HL-60/S4 treated with phorbol 12-myristate 13-acetate at 8.2 ng/mL for 4 days and 3 days (cell line): ENCODE measurements around the gene TIMM44.
"Not testable (repeated sequence)": the region's sequence is repeated elsewhere in the genome, so short reads cannot be mapped to it uniquely, and the experiment has no call there.

ENCODE experiments used
- in situ Hi-C: fragments of 300-500 bp; cut with MboI; formaldehyde crosslinking; loops from 2 replicates; pipeline ENCODE4 v1.15.0; 2022; ENCODE audit warnings: low sequenced_read_pairs

The TIMM44 gene

DNA sequence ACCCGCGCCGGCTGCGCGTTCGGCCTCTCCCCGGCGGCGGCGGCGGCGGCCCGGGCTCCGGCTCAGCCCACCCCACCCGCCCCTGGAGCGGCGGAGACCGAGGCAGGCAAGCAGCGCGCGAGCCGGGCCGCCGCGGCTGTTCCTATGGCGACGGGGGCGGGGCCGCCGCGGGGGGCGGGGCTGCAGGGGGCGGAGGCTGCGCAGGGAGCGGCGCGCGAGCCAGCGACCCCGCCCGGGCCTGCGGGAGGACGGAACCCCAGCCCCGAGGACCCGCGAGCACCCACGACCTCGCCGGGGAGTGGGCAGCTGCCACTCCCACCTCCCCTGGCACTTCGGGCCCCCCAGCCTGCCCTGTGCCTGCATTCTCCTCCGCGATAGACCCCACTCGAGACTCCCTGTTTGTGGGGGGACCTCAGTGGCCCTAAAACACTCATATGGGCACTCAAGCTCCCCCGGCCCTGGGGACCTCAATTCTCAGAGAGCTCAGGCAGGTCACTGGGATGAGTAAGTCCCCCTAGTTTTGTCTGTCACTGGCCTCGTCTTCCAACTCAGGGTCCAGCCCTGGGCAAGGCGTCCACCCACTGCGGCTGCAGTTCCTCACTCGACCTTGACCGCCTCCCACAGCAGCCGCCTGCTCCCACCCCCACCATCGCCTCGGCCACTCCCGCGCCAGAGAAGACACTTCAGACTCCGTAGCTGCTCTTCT lies 17.3 kb downstream of the TIMM44 start, which contains the start of gene CTXN1:
Gene CTXN1 (minus strand): TSS at position 115 of the 706 bp plus-strand sequence. CDS start 597 bp downstream, outside the sequence.
- in situ Hi-C loops: no loop called here

DNA sequence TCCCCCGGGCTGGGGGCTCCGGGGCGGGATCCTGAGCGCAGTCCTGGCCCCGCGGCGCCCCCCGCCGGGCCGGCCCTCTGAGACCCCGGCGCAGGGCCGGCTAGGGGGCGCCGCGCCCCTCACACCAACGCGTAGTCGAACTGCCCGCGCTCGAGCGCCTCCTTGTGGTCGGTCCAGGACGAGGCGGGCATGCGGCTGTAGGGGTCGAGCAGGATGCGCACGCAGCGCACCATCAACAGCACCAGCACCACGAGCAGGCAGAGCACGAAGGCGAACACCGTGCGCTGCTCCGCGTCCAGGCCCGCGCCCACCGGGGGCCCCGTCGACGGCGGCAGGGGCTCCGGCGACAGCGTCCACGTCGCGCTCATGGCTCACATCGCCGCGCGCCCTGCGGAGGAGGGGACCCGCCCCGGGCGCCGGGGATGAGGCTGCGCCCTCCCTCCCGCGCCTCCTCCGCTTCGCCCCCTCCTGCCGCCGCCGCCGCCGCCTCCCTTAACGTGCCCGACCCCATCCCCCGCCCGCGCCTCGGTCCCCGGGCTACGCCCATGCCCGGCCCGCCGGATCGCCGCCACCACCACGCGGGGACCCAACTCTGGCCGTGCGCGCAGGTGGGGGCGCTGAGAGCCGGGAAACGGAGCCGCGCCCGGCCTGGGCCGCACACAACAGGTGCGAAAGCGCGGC lies 18.2 kb downstream of the TIMM44 start:
- in situ Hi-C loops: no loop called here

DNA sequence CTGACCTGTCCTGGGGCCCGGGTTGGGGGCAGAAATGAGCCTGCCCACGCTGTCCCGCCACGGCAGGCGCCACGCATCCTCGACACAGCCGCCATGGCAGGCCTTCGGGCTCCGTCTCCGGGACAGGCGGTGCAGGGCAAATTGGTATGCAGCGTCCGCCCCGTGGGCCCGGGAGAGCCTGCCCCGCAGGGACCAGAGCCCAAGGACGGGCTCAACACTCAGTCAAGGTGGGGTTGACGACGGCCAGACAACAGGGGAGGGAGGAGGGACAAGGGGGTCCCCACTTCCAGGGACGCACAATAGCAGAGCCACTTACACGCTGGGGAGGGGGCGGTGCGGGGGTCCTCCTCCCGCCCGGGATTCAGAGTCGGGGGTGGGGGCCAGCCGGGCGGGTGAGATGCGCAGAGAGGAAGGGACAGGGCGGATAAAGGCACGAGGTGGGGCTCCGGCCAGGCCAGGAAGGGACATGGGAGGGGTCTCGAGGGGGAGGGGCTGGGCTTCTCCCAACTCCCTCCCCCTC lies 18.8 kb downstream of the TIMM44 start:
- in situ Hi-C loops: no loop called here

DNA sequence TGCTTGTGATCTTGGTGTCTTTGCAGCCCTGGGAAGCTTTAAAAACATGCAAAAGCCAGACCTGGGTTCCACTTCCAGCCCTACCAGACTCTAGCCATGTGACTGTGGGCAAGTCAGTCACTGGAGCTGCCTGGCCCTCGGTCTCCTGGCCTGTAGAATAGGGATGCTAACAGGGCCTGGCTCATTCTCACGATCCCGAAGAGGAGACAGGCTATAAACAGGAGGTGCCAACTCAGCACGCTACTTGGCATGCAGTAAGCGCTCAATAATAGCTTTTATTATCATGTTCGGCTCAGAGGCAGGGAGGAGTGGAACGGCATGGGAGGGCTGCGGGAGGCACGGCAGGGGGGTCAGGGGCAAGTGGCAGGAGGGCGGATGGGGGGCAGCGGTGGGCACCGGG lies 19.2 kb downstream of the TIMM44 start:
- in situ Hi-C loops: no loop called here

DNA sequence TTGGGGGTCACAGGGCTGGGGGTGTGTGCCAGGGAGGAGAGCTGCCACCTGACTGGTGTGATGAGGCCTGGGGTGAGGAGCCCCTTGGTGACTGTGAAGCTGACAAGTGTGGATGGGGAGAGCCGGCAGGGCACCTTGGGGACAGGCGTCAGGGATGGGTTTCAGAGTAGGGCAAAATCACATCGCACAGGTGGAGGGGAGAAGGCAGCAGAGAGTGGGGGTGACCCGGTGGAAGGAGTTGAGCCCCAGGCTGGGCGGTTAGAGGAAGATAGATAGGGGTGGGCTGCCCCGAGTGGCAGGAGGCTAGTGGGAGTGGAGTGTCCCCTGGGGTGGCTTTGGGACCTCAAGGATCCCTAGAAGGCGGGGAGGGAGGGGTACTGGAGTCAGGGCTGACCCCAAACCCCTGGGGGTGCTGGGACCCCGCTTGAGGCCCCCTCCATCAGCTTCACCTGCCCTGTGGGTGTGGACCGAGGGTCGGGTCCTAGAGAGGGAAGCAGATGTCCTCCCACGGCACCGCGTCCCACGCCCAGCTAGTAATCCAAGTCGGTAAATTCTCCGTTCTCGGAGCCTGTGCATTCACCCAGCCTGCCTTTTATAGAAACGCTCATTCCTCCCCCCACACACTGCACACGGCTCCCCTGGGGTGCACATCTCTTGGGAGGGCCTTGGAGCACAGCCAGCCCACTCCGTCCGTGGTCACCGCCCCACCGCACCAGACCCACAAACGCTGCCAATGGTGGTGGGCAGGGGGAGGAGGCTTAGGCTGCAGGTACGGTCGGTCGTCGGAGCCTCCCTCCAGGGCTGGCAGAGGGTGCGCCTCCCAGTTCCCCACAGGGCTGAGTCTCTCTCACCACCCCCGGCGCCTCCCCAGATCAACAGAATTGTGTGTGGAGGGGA lies 19.9 kb downstream of the TIMM44 start:
- in situ Hi-C loops: no loop called here

DNA sequence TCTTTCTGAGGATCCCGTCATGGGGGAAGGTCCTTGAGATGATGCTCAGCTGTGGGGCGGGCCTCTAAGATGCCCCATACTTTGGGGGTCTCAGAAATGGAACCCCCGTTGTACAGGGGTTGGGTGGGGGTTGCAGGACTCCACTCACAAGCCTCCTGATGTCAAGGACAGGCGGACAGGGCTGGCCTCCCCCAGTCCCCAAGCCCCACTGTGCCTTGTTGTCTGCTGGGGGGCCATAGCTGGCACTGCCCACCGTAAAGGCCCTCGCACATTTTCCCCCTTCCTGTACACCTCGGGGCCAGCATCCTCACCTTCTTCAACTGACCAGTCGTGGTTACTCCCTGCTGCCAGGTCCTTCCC lies 20.6 kb downstream of the TIMM44 start:
- in situ Hi-C loops: no loop called here

DNA sequence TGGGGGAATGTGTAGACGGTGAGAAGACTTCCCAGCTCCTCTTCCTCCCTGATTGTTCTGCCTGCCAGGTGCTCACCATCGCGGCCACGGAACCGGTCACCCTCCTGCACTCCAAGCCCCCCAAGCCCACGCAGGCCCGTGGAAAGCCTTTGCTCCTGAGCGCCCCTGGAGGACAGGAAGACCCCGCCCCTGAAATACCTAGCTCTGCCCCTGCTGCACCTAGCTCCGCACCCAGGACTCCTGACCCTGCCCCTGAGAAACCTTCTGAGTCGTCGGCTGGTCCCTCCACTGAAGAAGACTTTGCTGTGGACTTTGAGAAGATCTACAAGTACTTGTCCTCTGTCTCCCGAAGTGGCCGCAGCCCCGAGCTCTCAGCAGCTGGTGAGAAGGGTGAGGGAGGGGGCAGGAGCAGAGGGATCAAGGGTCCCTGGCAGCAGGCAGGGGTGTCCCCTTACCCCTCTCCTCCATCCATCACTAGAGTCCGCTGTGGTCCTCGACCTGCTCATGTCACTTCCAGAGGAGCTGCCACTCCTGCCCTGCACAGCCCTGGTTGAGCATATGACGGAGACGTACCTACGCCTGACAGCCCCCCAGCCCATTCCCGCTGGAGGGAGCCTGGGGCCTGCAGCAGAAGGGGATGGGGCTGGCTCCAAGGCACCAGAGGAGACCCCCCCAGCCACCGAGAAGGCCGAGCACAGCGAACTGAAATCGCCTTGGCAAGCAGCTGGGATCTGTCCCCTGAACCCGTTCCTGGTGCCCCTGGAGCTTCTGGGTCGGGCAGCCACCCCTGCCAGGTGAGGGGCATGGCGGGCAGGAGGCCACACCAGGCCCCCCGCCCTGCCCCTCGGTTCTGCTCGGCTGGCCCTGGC lies 21.3 kb downstream of the TIMM44 start:
- in situ Hi-C loops: no loop called here

DNA sequence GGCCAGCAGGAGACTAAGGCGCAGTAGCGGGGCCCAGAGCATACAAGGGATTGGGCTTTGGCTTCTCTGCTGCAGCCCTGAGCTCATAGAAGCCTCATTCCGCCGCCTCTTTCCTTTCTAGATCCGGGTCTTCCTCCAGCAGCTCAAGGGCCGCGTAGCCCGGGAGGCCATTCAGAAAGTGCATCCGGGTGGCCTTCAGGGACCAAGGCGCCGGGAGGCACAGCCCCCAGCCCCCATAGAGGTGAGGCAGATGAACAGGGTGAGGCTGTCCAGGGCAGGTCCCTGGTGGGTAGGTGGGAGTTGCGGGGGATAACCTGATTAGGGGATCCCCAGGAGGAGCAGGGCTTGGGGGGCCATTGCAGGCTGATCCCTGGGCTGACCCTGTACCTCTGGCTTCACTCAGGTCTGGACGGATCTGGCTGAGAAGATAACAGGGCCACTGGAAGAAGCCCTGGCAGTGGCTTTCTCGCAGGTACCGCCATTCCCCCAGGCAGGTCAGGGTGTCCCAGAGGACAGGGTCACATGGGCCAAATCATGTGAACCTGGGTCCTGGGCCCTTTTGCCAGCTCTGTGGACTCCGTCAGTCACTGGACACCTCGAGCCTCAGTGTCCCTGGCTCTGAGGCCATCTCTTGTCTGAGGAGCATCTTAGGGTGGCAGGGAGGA lies 22.0 kb downstream of the TIMM44 start:
- in situ Hi-C loops: no loop called here

DNA sequence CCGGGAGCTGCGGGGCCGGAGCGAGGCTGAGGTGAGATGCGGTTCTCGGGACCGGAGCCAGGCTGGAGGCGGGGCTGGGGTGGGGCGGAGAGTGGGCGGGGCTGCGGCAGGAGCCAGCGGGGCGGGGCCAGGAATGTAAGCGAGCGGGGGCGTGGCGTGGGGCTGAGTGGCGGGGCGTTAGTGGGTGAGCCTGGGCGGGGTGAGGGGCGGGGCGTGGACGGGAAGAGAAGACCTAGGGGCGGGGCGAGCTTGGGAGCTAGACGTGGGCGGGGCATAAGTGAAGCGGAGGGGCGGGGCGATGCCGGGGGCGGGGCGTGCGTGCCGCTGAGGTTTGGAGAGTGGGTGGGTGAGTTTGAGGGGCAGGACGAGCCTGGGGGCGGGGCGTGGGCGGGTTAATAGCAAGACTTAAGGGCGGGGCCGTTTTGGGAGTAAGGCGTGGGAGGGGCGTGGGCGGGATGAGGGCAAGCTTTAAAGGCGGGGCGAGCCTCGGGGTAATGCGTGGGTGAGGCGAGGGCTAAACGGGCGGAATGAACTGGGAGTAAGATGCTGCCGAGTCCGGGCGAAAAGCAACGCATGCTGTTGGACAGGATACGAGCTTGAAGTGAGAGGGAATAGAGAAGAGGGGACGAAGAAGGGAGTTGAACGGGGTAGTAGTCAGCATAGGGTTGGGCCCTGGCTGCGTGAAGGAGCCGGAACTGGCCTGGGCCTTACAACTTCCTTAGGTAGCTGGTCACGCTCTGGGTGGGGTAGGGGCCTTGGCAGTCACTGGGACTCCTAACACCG lies 22.8 kb downstream of the TIMM44 start:
- in situ Hi-C loops: no loop called here

DNA sequence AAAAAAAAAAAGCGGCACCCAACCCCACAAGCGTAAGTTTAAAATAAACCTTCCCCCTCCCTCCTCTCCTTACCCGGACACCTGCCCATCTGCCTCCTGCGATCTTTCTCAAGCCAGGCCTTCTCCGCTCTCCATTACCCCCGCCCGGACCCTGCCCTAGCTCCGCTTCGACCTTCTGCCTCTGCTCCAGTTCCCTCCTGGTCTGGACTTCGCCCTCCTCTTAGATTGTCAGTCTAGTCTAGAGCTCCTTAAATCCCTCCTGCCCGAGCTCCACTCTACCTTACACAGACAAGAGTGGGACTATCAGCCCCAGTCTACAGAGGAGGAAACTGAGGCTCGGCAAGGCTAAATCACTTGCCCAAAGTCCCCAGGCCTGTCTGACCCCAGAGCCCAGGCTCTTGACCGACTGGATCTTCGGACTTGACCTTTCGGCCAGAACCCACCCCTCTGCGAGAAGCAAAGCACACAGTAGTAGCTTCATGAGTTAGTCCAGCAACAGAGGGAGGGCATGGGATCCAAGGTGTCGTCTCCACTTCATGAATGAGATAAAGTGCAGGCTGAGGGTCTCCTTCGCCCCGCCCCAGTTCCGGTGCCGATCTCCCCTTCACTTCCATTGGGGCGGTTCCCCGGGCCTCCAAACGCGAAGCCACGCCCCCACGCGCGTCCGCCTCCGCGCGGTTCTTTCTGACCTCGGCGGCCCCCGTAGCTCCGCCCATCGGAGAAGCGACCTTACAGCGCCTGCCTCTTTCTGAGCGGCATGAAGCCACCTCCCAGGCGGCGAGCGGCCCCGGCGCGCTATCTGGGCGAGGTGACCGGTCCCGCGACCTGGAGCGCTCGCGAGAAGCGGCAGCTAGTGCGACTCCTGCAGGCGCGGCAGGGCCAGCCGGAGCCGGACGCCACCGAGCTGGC lies 23.6 kb downstream of the TIMM44 start, which contains the start of gene SNAPC2:
Gene SNAPC2 (plus strand): TSS at position 729 of the 909 bp plus-strand sequence. CDS start 29 bp downstream, at position 758.
- in situ Hi-C loops: no loop called here

DNA sequence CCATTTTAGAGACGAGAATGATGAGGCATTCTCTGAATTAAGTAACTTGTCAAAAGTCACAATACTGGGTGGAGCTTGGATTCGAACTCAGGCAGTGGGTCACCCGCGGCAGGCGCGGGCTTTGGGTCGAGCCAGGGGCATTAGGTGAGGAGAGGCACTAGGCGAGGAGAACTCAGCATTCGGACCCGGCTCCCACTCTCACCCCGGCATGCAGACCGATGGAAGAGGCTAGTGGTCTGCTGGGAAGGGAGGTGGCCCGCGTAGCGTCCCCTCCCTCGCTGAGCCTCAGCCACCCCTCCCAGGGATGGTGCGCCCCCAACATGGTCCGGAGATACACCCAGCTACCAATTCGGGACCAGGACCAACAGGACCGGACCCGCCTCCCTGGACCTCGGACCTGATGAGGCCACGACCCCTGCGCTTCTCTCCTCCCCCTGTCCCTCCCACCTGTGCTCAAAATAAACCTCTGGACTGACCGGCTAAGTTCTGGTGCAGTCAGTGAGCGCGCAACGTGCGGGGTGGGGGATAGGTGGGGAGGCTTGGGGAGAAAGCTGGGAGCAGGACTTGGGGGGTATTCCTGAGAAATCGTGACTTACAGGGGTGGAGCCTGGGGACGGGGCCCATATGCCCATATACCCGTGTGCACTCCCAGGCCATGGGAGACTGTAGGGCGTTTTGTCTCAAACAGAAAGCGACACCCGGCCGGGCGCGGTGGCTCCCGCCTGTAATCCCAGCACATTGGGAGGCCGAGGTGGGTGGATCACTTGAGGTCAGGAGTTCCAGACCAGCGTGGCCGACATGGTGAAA lies 24.6 kb downstream of the TIMM44 start:
- in situ Hi-C loops: no loop called here

DNA sequence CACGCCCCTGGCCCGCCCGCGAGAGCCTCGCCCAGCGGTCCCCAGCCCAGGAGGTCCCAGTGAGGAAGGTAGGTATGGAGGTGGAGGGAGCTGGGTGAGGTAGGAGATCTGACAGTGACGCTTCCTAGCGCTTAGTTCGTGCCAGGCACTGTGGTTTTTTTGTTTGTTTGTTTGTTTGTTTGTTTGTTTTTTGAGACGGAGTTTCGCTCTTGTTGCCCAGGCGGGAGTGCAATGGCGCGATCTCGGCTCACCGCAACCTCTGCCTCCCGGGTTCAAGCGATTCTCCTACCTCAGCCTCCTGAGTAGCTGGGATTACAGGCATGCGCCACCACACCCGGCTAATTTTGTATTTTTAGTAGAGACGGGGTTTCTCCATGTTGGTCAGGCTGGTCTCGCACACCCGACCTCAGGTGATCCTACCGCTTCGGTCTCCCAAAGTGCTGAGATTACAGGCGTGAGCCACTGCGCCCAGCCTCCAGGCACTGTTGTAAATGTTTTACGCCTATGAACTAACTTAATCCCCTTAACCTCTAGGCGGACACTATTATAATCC lies 25.3 kb downstream of the TIMM44 start:
- in situ Hi-C loops: not testable (repeated sequence)

DNA sequence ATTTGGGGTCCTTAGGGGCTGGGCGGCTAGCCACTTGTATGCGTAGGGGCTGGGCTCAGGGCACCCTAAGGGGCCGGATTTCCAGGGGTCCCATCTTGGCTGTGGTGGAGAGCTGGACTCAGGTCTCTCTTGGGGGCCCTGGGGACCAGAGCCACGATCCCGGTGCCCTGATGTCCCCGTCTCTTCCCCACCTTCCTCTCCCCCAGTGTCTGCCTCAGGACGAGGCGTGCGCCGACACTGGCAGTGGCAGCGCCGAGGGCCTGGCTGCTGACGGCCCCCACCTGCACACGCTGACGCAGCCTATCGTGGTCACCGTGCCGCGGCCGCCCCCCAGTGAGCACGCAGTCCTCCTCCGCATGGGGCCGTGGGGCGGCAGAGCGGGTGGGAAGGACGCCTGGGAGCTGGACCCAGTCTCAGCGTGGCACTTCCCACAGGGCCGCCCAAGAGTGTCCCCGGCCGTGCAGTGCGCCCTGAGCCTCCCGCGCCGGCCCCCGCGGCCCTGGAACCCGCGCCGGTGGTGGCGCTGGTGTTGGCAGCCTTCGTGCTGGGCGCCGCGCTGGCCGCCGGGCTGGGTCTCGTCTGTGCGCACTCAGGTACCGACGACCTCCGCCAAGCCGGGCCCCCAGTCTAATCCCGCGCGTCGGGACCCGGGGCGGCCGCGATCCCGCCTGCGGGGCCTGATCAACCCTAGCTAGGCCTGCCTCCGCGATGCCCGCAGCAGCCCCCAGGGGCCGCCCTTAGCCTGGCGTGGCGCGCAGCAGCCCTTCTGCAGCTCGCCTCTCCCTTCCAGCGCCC lies 26.0 kb downstream of the TIMM44 start:
- in situ Hi-C loops: no loop called here

DNA sequence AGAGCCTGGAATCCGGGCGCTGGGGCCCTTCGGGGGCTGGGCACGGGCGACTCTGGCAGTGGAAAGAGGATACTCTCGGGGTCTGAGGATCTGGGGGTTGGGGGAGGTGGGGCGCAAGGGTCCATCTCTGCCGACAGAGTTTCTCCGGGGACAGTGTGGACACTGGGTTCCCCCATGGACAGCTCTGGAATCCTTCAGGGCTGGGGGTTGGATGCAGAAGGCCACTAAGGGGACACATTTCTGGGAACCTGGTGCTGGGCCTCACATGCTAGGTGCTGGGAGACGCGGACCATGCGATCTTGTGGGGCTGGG lies 26.6 kb downstream of the TIMM44 start:
- in situ Hi-C loops: no loop called here

DNA sequence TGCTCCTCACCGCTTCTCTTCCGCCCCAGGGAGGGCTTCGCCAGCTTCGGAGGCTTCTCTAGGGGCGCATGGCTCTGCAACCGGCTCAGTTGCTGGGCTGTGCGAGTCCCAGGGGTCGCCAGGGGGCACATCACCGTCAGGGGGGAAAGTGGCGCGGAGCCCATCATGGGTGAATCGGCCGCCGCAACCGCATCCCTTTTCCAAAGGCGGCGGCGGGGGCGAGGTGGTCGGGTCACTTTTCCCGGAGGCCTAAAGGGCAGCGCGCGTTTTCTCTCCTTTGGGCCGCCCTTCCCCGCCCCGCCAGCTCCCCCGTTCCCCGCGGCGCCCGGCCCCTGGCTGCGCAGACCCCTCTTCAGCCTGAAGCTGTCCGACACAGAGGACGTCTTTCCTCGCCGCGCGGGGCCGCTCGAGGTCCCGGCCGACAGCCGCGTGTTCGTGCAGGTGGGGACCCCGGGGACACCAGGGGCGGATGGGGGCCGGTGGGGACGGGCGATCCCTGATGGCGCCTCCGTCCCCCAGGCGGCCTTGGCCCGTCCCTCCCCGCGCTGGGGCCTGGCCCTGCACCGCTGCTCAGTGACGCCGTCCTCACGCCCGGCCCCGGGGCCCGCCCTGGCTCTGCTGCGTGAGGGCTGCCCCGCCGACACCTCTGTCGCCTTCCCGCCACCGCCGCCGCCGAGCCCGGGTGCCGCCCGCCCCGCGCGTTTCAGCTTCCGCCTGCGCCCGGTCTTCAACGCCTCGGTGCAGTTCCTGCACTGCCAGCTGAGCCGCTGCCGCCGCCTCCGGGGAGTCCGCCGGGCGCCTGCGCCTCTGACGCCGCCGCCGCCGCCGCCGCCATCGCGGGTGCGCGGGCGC lies 27.1 kb downstream of the TIMM44 start:
- in situ Hi-C loops: no loop called here
